ENCODE data around the gene MYO1D.

GRCh38 chr17:32777922-32778321 lies 99.0 kb downstream of the MYO1D start:
- TF ChIP-seq CTCF (IDR thresholded peaks at IDR 0.05) (no peak), POLR2A (IDR thresholded peaks at IDR 0.05) (no peak), POLR2AphosphoS5 (IDR thresholded peaks at IDR 0.05) (no peak), EP300 (IDR thresholded peaks at IDR 0.05) (no peak)
